SJSA1 (cell line): ENCODE results near the gene RACK1. TPM values are rescaled to one million over a fixed set of nuclear protein-coding genes. Genes with fewer than 3 reads are reported as not detected.
"Not testable (repeated sequence)": the region's sequence is repeated elsewhere in the genome, so short reads cannot be mapped to it uniquely, and the experiment has no call there.

Experiments used
- DNase-seq, 2 experiments: peaks; one replicate each; pipeline ENCODE4 v3.0.0-alpha.2; 2015 to 2020; ENCODE audit warnings: low spot score in 2 of 2, low read depth in 1 of 2
- H3K27ac ChIP-seq: fragments of 250-450 bp; sonication (Bioruptor Pico); 2 replicates; pipeline ENCODE4 v1.5.1; 2020; ENCODE audit warnings: mild to moderate bottlenecking, moderate library complexity
- H3K27me3 ChIP-seq: fragments of 250-450 bp; sonication (Bioruptor Pico); replicated peaks from 2 replicates; pipeline ENCODE4 v1.5.1; 2020; ENCODE audit warnings: mild to moderate bottlenecking, moderate library complexity
- H3K36me3 ChIP-seq: fragments of 250-450 bp; sonication (Bioruptor Pico); 2 replicates; pipeline ENCODE4 v1.5.1; 2020; ENCODE audit warnings: mild to moderate bottlenecking
- H3K4me1 ChIP-seq: fragments of 250-450 bp; sonication (Bioruptor Pico); replicated peaks from 2 replicates; pipeline ENCODE4 v1.6.1; 2021; ENCODE audit warnings: mild to moderate bottlenecking
- H3K4me3 ChIP-seq: fragments of 250-450 bp; sonication (Bioruptor Pico); 2 replicates; pipeline ENCODE4 v1.5.1; 2020; ENCODE audit warnings: mild to moderate bottlenecking
- H3K9me3 ChIP-seq: fragments of 250-450 bp; sonication (Bioruptor Pico); replicated peaks from 2 replicates; pipeline ENCODE4 v1.5.1; 2020; ENCODE audit warnings: mild to moderate bottlenecking
- total RNA-seq: library from RNA; depleted of rRNA; stranded (reverse); fragments of >200 nt; shearing (Covaris generic); gene quantifications from 2 replicates; pipeline ENCODE4 v1.2.3, GENCODE V29; 2014

The RACK1 gene
- total RNA-seq, 1 experiment from 2014 or later: 2,892 TPM

DNA sequence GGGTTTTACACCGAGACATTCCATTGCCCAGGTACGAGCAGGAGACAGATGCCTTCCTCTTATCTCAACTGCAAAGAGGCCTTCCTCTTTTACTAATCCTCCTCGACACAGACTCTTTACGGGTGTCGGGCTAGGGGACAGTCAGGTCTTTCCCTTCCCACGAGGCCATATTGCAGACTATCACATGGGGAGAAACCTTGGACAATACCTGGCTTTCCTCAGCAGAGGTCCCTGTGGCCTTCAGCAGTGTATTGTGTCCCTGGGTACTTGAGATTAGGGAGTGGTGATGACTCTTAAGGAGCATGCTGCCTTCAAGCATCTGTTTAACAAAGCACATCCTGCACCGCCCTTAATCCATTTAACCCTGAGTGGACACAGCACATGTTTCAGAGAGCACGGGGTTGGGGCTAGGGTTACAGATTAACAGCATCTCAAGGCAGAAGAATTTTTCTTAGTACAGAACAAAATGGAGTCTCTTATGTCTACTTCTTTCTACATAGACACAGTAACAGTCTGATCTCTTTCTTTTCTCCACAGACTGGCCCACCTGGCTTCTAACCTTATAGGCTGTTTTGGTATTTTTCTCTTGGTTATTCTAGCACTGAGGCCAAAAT, 23.7 kb upstream of the RACK1 start:
- H3K27me3 ChIP-seq, DNase-seq, H3K27ac ChIP-seq, H3K9me3 ChIP-seq, H3K4me3 ChIP-seq, H3K4me1 ChIP-seq: not testable (repeated sequence)
- H3K36me3 ChIP-seq: peaks cover 14% of the 10 kb centered on the region

DNA sequence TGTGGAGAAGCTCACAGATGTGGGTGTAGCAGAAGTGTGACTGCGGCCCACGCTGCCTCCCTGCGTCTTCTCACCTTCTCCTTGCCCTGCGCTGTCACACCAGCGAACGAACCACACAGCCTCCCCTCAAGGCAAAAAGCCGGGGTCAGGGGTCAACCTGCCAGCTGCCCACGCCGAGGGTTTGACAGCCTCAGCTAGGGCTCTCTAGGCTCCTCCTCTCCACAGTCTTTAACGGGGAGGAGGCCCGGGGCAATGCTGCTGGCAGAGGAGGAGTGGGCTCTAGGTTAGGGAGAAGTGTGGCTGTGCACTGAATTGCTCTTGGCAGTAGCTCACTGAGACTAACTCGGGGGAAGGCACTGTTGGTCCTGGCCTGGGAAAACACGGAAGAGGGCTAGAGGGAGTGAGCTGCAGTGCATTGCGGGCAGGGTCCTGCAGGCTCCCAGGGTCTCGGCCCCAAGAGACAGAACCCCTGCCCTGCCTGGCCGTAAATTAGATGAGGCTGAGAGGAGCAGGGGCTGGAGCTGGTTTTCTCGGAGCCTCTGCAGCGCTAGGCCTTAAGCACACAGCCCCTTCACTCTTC, 21.5 kb upstream of the RACK1 start:
- DNase-seq: no peak
- H3K4me1 ChIP-seq: peaks cover 7% of the 10 kb centered on the region
- no peaks in the 10 kb centered on the region for H3K27me3 ChIP-seq
- H3K4me3 ChIP-seq: no peak overlapping the region
- H3K36me3 ChIP-seq: peaks cover 25% of the 10 kb centered on the region
- H3K9me3 ChIP-seq: no peaks in the 10 kb centered on the region; the same call in 1 of the 2 replicates
- H3K27ac ChIP-seq: no peak overlapping the region

- DNase-seq: no peak
- peaks cover 34% of the 10 kb centered on the region for H3K36me3 ChIP-seq
- H3K9me3 ChIP-seq: no peaks in the 10 kb centered on the region; the same call in 1 of the 2 replicates
- no peak overlapping the region for H3K4me3 ChIP-seq
- peaks cover 23% of the 10 kb centered on the region for H3K4me1 ChIP-seq
- no peak overlapping the region for H3K27ac ChIP-seq
- no peaks in the 10 kb centered on the region for H3K27me3 ChIP-seq
These were observed 19.9 kb upstream of the RACK1 start for GRCh38 chr5:181263633-181264032.

DNA sequence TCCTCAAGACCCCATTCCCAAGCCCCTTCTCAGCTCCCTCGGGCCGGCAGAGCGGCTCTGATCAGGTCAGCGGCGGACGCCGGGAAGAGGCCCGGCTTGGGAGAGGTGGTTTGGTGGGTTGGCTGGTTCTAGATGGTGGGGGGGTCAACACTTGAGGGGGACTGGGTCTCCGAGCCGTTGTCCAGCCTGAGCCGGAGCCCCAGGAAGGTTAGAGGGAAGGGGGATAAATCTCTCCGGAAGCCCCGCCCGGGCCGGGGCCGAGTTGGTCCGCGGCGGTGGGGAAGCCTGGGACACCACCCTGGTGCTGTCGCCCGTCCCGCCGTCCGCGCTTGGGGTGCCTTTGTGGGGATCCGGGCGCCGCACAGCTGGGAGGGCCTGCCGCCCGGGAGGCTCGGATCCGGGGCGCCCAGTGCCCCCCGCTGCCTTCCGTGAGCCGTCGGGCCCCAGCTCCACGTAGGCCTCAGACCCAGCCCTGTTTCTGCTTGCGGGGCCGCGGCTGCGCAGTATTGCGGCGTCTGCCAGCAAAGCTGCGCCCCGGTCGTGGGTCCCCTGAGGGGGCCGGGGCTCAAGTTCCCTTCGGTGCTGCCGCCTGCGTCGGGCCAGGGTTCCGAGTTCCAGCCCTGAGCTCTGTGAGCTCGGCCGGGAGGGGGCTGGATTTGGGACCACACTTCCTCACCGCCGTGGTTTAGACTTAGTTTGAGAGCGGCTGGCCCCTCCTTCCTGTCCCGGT, 17.8 kb upstream of the RACK1 start:
- DNase-seq: peak; percentile 83 to 93
- Histone ChIP-seq H3K4me1 (peaks cover 30% of the 10 kb centered on the region), H3K27me3 (no peaks in the 10 kb centered on the region), H3K36me3 (peaks cover 52% of the 10 kb centered on the region), H3K9me3 (no peaks in the 10 kb centered on the region; the same call in 1 of the 2 replicates), H3K27ac (peak overlapping the region; percentile 92), H3K4me3 (peak overlapping the region; percentile 84)

DNA sequence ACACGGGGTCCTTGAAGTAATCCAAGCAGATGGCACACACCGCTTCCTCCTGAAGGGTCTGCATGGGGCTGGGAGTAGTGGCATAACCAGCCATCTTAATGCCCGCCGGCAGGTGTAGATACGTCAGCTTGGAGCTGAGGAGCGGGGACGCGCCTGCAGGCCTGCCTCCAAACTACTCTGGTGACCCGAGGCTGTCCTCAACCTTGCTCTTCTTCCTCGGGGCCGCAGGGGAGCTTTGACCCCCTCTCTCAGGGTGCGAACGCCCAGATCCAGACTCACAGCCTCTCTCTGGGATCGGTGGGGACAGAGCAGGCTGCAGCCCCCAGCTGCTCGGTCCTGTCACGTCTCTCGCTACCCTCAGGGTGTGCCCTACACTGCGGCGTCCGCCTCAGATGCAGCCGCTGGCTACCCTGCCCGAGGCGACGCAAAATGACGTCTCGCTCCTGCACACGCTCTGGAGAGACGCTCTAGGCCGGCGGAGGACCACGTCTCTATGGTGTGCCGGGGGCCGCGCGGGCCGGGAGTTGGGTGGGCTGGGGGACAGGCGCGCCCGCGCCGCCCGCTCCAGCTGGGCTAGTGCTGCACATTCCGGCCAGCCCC, 17.1 kb upstream of the RACK1 start, which contains the start of gene TRIM52:
TRIM52 (minus strand) TSS at position 424 of the 600 bp plus-strand sequence; CDS start at position 94, 330 bp downstream.
- no peaks in the 10 kb centered on the region; the same call in 1 of the 2 replicates for H3K9me3 ChIP-seq
- peaks cover 30% of the 10 kb centered on the region for H3K4me1 ChIP-seq
- peak within 1 kb of the TSS; percentile 84 for H3K4me3 ChIP-seq
- H3K27ac ChIP-seq: peak within 1 kb of the TSS; percentile 92
- no peaks in the 10 kb centered on the region for H3K27me3 ChIP-seq
- peaks cover 58% of the 10 kb centered on the region for H3K36me3 ChIP-seq
- peak; percentile 96 to 97 for DNase-seq

DNA sequence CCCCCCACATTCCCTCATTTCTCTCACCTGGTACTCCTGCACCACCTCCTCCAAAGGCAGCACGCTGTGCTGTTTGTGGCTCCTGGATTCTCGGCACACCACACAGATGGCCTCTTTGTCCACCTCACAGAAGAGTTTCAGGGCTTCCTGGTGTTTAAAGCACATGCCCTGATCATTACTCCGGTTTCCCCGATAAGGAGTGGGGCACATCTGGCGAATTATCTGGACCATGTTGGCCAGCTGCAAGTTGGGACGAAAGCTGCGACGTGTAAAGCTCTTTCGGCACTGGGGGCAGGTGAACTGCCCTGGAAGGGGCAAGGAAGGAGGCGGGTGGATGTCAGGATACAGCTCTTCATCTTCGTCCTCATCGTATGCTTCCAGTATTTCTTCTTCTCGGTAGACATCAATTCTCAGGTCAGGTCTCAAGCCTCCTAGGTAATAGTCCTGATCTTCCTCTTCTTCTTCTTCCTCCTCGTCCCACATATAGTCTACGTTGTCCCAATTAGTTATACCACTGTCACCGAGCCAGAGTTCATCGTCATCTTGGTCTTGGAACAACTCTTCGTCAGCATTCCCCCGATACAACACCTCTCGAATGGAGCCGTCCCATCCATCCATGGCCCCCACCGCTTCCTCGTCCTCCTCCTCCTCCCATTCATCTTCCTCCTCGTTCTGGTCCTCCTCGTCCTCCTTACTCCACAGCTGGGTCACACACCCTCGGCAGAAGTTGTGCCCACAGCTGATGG, 16.4 kb upstream of the RACK1 start:
- Histone ChIP-seq H3K27ac (no peak overlapping the region), H3K4me1 (peaks cover 30% of the 10 kb centered on the region), H3K4me3 (peak overlapping the region; percentile 84), H3K9me3 (no peaks in the 10 kb centered on the region; the same call in 1 of the 2 replicates), H3K27me3 (no peaks in the 10 kb centered on the region), H3K36me3 (peaks cover 65% of the 10 kb centered on the region)
- DNase-seq: peak in 1 of 2 experiments; percentile 36

DNA sequence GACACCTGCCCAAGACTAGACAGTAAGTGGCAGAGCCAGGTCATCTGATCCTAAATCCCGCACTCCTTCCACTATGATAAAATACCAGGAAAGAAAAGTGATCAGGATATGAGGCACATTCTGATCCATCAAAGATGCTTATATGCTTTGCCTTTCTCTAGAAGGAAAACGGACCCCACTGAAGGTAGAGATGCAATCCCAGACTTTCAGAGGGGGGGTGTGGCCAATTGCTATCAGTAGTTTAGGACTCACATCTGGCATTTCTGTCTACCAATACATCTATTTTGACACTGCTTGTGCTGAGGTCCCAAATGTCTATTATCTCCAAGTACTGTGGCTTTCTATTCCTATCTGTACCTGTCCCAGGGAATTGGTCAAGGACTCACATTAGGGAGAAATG, 15.6 kb upstream of the RACK1 start:
- no peaks in the 10 kb centered on the region for H3K27me3 ChIP-seq
- H3K4me1 ChIP-seq: peaks cover 30% of the 10 kb centered on the region
- no peak overlapping the region for H3K27ac ChIP-seq
- DNase-seq: peak in 1 of 2 experiments; percentile 26
- H3K4me3 ChIP-seq: peak overlapping the region; percentile 84
- H3K9me3 ChIP-seq: no peaks in the 10 kb centered on the region; the same call in 1 of the 2 replicates
- peaks cover 74% of the 10 kb centered on the region for H3K36me3 ChIP-seq

GRCh38 chr5:181258576-181258975, 14.9 kb upstream of the RACK1 start:
- Histone ChIP-seq H3K27me3 (no peaks in the 10 kb centered on the region), H3K27ac (no peak overlapping the region), H3K4me1 (peaks cover 30% of the 10 kb centered on the region), H3K9me3 (no peaks in the 10 kb centered on the region; the same call in 1 of the 2 replicates), H3K36me3 (peaks cover 69% of the 10 kb centered on the region), H3K4me3 (no peak overlapping the region; the same call in 1 of the 2 replicates)
- no peak for DNase-seq

DNA sequence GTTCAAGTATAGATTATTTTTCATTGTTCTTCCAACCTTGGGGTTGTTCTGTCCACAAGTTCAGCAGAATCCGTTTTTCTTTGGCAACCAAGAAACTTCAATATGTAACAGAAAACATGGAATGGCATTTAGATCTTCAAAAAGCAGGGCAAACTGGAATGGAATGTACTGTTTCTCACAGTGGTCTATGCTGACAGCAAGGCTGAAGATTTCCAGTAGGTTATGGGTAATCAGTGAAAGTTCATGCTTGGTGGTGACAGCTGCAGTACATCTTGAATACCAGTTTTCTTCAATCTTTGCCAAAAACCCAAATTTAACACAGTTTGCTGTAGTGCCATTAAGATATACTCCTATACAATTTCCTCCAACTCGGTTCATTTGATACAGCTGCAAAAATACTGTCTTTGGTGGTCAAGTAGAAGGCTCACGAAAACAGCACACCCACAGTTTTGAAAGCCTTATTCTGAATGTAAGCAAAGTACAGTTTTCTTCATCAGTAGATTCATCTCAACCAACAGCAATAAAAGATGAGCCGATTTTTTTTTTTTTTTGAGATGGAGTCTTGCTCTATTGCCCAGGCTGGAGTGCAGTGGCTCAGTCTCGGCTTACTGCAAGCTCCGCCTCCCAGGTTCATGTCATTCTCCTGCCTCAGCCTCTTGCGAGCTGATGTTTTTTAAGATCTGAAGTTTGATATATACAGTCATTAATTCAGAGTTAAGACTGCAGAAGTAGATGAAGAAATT, 12.3 kb upstream of the RACK1 start:
- no peaks in the 10 kb centered on the region for H3K27me3 ChIP-seq
- H3K4me1 ChIP-seq: peaks cover 27% of the 10 kb centered on the region
- no peak overlapping the region for H3K27ac ChIP-seq
- no peak overlapping the region for H3K4me3 ChIP-seq
- peak in 1 of 2 experiments; percentile 18 for DNase-seq
- no peaks in the 10 kb centered on the region for H3K9me3 ChIP-seq
- peaks cover 70% of the 10 kb centered on the region for H3K36me3 ChIP-seq

- Histone ChIP-seq H3K27me3 (no peaks in the 10 kb centered on the region), H3K9me3 (no peaks in the 10 kb centered on the region), H3K36me3 (peaks cover 72% of the 10 kb centered on the region), H3K4me1 (peaks cover 24% of the 10 kb centered on the region), H3K4me3 (no peak overlapping the region), H3K27ac (no peak overlapping the region)
- no peak for DNase-seq
These were observed 11.6 kb upstream of the RACK1 start for GRCh38 chr5:181255276-181255675.

GRCh38 chr5:181248277-181248676, 4.6 kb upstream of the RACK1 start:
- Histone ChIP-seq H3K4me3 (peak overlapping the region; percentile 59), H3K9me3 (no peaks in the 10 kb centered on the region), H3K4me1 (peaks cover 39% of the 10 kb centered on the region), H3K27ac (no peak overlapping the region), H3K27me3 (no peaks in the 10 kb centered on the region), H3K36me3 (peaks cover 58% of the 10 kb centered on the region)
- no peak for DNase-seq

DNA sequence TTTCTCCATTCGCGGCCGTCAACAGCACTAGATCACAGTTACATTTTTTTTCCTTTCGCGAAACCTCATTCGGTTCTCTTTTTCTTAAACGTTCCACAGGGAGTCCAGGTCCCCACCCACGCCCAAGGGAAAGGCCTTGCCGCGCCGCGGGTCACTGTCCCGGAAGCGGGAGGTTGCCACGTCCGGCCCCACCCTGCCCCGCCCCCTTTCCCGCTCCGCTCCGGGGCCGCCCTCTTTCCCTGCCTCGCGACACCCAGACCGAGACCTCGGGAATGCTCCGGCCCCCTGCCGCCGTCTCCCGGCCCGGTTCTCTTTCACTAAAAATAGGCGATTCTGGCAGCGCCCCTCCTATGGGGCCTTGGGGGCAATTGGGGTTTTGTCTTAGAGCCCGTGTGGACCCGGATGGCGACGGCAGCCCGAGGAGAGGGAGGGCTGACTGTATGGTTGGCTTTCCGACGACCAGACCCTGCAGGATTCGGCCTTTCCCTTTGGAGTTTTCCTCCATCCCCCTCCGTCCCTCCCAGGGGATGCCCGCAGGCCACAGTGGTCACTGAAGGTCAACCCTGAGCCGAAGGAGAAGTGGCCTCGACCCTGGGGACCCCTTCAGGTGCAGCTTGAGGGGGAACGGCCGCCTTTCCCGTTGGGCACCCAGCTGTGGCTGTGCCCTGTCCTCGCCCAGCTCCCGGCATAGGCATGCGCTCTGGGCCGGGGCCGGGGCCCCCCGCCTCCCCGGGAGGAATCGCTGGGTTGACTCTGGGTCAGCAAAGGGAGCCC, 2.8 kb upstream of the RACK1 start:
- Histone ChIP-seq H3K4me1 (peaks cover 51% of the 10 kb centered on the region), H3K4me3 (peak overlapping the region; percentile 59), H3K9me3 (no peaks in the 10 kb centered on the region), H3K27ac (peak overlapping the region; percentile 92), H3K36me3 (peaks cover 63% of the 10 kb centered on the region), H3K27me3 (no peaks in the 10 kb centered on the region)
- DNase-seq: peak; percentile 94
